GM18499 (cell line): Measurements from ENCODE around the gene MYO1A.
"Not testable (repeated sequence)": the region's sequence is repeated elsewhere in the genome, so short reads cannot be mapped to it uniquely, and the experiment has no call there.

Experiments used
- ATAC-seq: cut with Tn5 transposase; IDR thresholded peaks from one replicate; pipeline ENCODE4 v1.9.1; 2021; ENCODE audit warnings: moderate number of reproducible peaks; ENCODE audit not compliant: insufficient read depth, unreplicated experiment

MYO1A gene

GRCh38 chr12:57019983-57020719, 29.8 kb downstream of the MYO1A start:
- ATAC-seq, result no peak

- ATAC-seq, result no peak
Measured at GRCh38 chr12:57018906-57019305, 31.0 kb downstream of the MYO1A start.

- not testable (repeated sequence) for ATAC-seq
Measured at GRCh38 chr12:57018353-57018752, 31.6 kb downstream of the MYO1A start.

GRCh38 chr12:57016348-57016747, 33.6 kb downstream of the MYO1A start, which contains the start of gene TAC3:
TAC3 (minus strand) TSS chr12:57016529; CDS start chr12:57015797, 732 bp downstream.
- no peak for ATAC-seq

GRCh38 chr12:57012600-57013465, 37.1 kb downstream of the MYO1A start:
- ATAC-seq, result peak; percentile 61

GRCh38 chr12:57011438-57012424, 38.2 kb downstream of the MYO1A start:
- ATAC-seq, result no peak

- ATAC-seq, result no peak
Measured at GRCh38 chr12:57010627-57011247, 39.2 kb downstream of the MYO1A start.

GRCh38 chr12:57009949-57010626, 39.8 kb downstream of the MYO1A start:
- ATAC-seq, result no peak

GRCh38 chr12:57008178-57008577, 41.8 kb downstream of the MYO1A start:
- ATAC-seq, result no peak

- no peak for ATAC-seq
Measured at GRCh38 chr12:57006809-57007475, 43.0 kb downstream of the MYO1A start.

GRCh38 chr12:57005980-57006808, 43.7 kb downstream of the MYO1A start, which contains the start of gene ZBTB39:
ZBTB39 (minus strand) TSS chr12:57006546; CDS start chr12:57004917, 1,629 bp downstream.
- ATAC-seq, result no peak

GRCh38 chr12:57004651-57005050, 45.3 kb downstream of the MYO1A start:
- ATAC-seq, result no peak

GRCh38 chr12:57003395-57003794, 46.5 kb downstream of the MYO1A start:
- ATAC-seq, result no peak

GRCh38 chr12:57001448-57001906, 48.5 kb downstream of the MYO1A start:
- no peak for ATAC-seq

GRCh38 chr12:57000393-57000792, 49.5 kb downstream of the MYO1A start:
- no peak for ATAC-seq

GRCh38 chr12:56999456-56999855, 50.5 kb downstream of the MYO1A start:
- ATAC-seq, result no peak

GRCh38 chr12:56998981-56999380, 50.9 kb downstream of the MYO1A start:
- ATAC-seq, result peak; percentile 47

- no peak for ATAC-seq
Measured at GRCh38 chr12:56998316-56998715, 51.6 kb downstream of the MYO1A start.
